K562 (cell line): ENCODE results near the gene ASAH2.

ENCODE experiments used
- POLR2AphosphoS5 ChIP-seq: IDR thresholded peaks from 2 replicates; pipeline ENCODE4 v1.6.1; 2011; ENCODE audit warnings: mild to moderate bottlenecking, low read depth, low read length, moderate library complexity; ENCODE audit not compliant: control insufficient read depth, insufficient read depth
- TF ChIP-seq, protein P1 (sequence below), 2 experiments: fragments of 450-650 bp; IDR thresholded peaks; 2 replicates each; pipeline ENCODE4 v1.6.1; 2016; ENCODE audit warnings: mild to moderate bottlenecking in 2 of 2, borderline replicate concordance in 1 of 2, low read depth in 1 of 2, moderate library complexity in 1 of 2

DNA sequence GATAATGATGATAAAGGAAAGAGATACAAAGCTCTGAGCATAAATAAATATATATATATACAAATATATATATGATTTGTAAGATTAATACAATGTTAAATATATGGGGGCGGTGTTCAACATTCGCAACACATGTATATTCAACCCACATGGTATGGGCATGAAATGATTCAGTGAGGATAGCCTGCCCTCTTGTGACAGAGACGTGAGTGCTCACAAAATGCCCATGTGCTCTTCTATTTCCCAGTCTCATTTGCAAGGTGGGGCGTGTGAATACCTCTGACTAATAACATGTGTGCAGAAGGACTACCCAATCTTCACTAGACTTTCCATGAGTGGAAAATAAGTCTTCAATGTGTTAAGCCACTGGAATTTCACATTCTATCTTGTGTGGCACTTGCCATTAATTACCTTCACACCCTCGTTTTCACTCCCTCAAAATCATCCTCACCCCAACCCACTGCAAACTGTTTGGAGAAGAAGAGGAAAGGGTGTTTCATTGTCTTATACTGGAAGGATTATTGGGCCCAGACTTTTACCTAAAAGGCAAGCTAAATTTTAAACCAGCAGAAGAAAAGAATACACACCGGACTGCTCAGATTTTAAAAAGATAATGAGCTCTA lies 26.9 kb downstream of the ASAH2 start:
- TF ChIP-seq, protein P1, sequence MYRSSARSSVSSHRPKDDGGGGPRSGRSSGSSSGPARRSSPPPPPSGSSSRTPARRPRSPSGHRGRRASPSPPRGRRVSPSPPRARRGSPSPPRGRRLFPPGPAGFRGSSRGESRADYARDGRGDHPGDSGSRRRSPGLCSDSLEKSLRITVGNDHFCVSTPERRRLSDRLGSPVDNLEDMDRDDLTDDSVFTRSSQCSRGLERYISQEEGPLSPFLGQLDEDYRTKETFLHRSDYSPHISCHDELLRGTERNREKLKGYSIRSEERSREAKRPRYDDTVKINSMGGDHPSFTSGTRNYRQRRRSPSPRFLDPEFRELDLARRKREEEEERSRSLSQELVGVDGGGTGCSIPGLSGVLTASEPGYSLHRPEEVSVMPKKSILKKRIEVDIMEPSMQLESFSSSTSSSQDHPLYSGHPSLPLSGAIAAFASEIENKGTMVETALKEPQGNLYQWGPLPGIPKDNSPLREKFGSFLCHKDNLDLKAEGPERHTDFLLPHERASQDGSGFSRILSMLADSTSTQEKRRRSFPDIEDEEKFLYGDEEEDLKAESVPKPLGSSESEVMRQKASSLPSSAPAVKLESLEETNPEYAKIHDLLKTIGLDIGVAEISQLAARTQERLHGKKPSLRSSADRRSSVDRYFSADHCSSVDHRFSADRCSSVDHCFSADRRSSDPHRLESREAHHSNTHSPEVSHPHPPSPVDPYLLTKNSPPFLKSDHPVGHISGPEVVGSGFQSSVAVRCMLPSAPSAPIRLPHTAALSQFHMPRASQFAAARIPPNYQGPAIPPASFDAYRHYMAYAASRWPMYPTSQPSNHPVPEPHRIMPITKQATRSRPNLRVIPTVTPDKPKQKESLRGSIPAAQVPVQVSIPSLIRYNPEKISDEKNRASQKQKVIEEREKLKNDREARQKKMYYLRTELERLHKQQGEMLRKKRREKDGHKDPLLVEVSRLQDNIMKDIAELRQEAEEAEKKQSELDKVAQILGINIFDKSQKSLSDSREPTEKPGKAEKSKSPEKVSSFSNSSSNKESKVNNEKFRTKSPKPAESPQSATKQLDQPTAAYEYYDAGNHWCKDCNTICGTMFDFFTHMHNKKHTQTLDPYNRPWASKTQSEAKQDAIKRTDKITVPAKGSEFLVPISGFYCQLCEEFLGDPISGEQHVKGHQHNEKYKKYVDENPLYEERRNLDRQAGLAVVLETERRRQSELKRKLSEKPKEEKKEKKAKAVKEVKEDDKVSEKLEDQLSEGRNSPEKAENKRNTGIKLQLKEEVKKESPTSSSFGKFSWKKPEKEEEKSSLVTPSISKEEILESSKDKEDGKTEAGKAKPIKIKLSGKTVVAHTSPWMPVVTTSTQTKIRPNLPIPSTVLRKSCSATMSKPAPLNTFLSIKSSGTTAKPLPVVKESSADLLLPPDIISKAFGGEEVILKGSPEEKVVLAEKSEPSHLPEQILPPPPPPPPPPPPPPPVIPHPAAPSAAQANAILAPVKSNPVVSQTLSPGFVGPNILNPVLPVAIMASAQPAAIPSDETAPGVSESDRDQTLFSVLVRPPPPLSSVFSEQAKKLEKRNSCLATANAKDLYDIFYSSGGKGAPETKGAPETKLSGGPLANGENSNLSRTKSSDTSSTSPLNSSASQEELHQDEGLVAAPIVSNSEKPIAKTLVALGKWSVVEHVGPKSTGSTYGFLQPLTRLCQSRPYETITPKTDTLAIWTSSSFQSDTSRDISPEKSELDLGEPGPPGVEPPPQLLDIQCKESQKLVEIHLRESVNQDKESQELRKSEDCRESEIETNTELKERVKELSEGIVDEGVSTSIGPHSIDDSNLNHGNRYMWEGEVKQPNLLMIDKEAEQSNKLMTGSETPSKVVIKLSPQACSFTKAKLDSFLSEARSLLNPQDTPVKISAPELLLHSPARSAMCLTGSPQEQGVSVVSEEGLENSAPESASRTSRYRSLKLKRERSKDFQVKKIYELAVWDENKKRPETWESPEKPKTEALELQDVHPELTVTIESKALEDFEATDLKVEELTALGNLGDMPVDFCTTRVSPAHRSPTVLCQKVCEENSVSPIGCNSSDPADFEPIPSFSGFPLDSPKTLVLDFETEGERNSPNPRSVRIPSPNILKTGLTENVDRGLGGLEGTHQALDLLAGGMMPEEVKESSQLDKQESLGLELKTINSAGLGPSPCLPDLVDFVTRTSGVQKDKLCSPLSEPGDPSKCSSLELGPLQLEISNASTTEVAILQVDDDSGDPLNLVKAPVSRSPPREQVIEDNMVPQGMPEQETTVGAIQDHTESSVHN (IDR thresholded peaks at IDR 0.05; ENCODE audit: borderline replicate concordance in 1 of 2, low read depth in 1 of 2), result no peak
- no peak for TF ChIP-seq POLR2AphosphoS5
